OCI-LY7 (cell line): ENCODE data around the gene FAM9C. TPM values are rescaled to one million over a fixed set of nuclear protein-coding genes. Genes with fewer than 3 reads are reported as not detected.

Experiments used
- BruUV-seq: library from RNA; stranded (reverse); fragments of 400-500 nt; replicated peaks from 2 replicates; lab custom pipeline; 2021; lab: Mats Ljungman, UMichigan
- CTCF ChIA-PET: fragments of 300-600 bp; sonication (Branson Sonifier 250); formaldehyde crosslinking; loops from one replicate; lab custom pipeline; 2022; ENCODE audit warnings: antibody characterized with exemption; ENCODE audit not compliant: unreplicated experiment; lab: Charles Lee
- POLR2A ChIA-PET: fragments of 300-600 bp; sonication (Branson Sonifier 250); formaldehyde crosslinking; loops from one replicate; lab custom pipeline; 2022; ENCODE audit warnings: antibody characterized with exemption; lab: Charles Lee
- DNase-seq: peaks from one replicate; pipeline ENCODE4 v3.0.0-alpha.2; 2015; ENCODE audit warnings: low spot score
- H2AFZ ChIP-seq: fragments of 200-600 bp; sonication (generic), shearing (Covaris generic); 2 replicates; pipeline ENCODE4 v1.6.1; 2014; ENCODE audit warnings: mild to moderate bottlenecking, antibody characterized with exemption, low read length, moderate library complexity
- H3K27ac ChIP-seq: fragments of 200-600 bp; sonication (generic); 2 replicates; pipeline ENCODE4 v1.5.1; 2014; ENCODE audit warnings: mixed run types, low read depth, mild to moderate bottlenecking, moderate library complexity, low read length, inconsistent platforms; ENCODE audit not compliant: poor library complexity, severe bottlenecking
- H3K36me3 ChIP-seq: fragments of 200-600 bp; sonication (generic); 2 replicates; pipeline ENCODE4 v1.6.1; 2014; ENCODE audit warnings: mild to moderate bottlenecking, antibody characterized with exemption, low read length, moderate library complexity, mixed read lengths; ENCODE audit not compliant: insufficient read depth
- H3K4me1 ChIP-seq: fragments of 200-600 bp; sonication (generic); 2 replicates; pipeline ENCODE4 v1.5.1; 2014; ENCODE audit warnings: mild to moderate bottlenecking, low read length; ENCODE audit not compliant: insufficient read depth, poor library complexity, severe bottlenecking
- H3K4me2 ChIP-seq: fragments of 200-600 bp; sonication (generic); 2 replicates; pipeline ENCODE4 v1.6.1; 2014; ENCODE audit warnings: mild to moderate bottlenecking, low read length
- H3K4me3 ChIP-seq: fragments of 200-600 bp; sonication (generic); 2 replicates; pipeline ENCODE4 v1.5.1; 2014; ENCODE audit warnings: mild to moderate bottlenecking, low read depth, low read length; ENCODE audit not compliant: poor library complexity, severe bottlenecking
- H3K79me2 ChIP-seq: fragments of 200-600 bp; sonication (generic); 2 replicates; pipeline ENCODE4 v1.6.1; 2016; ENCODE audit warnings: low read depth, mild to moderate bottlenecking, low read length, moderate library complexity, mixed read lengths; ENCODE audit not compliant: insufficient read depth
- H3K9me2 ChIP-seq: fragments of 200-600 bp; sonication (generic); 2 replicates; pipeline ENCODE4 v1.6.1; 2016; ENCODE audit warnings: mild to moderate bottlenecking, low read length, mixed read lengths; ENCODE audit not compliant: insufficient read depth
- H3K9me3 ChIP-seq: fragments of 200-600 bp; sonication (generic); 2 replicates; pipeline ENCODE4 v1.6.1; 2014; ENCODE audit warnings: mild to moderate bottlenecking, mixed run types, low read length, mixed read lengths
- H4K20me1 ChIP-seq: fragments of 200-600 bp; sonication (generic); 2 replicates; pipeline ENCODE4 v1.6.1; 2014; ENCODE audit warnings: mild to moderate bottlenecking, antibody characterized with exemption, low read length, moderate library complexity, mixed read lengths; ENCODE audit not compliant: insufficient read depth
- CTCF ChIP-seq: fragments of 200-600 bp; sonication (generic); conservative IDR thresholded peaks from 2 replicates; pipeline ENCODE4 v1.5.1; 2014; ENCODE audit warnings: mild to moderate bottlenecking, antibody characterized with exemption, low read length, moderate library complexity, mixed read lengths
- EZH2phosphoT487 ChIP-seq: fragments of 200-600 bp; sonication (generic); IDR thresholded peaks from 2 replicates; pipeline ENCODE4 v1.6.1; 2018; ENCODE audit warnings: low read depth, borderline replicate concordance, mild to moderate bottlenecking, mixed run types, antibody characterized with exemption, low read length, moderate library complexity, mixed read lengths
- intact Hi-C: fragments of 100-400 bp; cut with micrococcal nuclease; formaldehyde crosslinking; loops from one replicate; pipeline ENCODE4 v1.10.0; 2022; ENCODE audit not compliant: unreplicated experiment
- total RNA-seq, 2 experiments: library from RNA; depleted of rRNA in 1 of 2; stranded (reverse); fragments of >200 nt in 1 of 2; shearing (Covaris generic) in 1 of 2; gene quantifications; 2 replicates each; pipeline ENCODE4 v1.2.3, GENCODE V29; 2014 to 2022

FAM9C gene
- total RNA-seq, 2 experiments from 2014 or later = not detected

- intact Hi-C loops = no loop called here
- POLR2A ChIA-PET = no interaction called here
- Histone ChIP-seq H3K36me3 (no peaks in the 10 kb centered on the region), H3K4me1 (no peaks in the 10 kb centered on the region), H3K4me3 (no peak overlapping the region), H3K4me2 (no peak overlapping the region), H3K79me2 (no peaks in the 10 kb centered on the region), H3K9me3 (no peaks in the 10 kb centered on the region), H3K9me2 (no peaks in the 10 kb centered on the region), H4K20me1 (no peaks in the 10 kb centered on the region), H3K27ac (no peak overlapping the region), H2AFZ (no peak overlapping the region)
- no peak for TF ChIP-seq EZH2phosphoT487
- CTCF ChIA-PET = no interaction called here
- BruUV-seq = no TSS peak
- no peak for DNase-seq
Observed at GRCh38 chrX:12989461-12989860, 55.0 kb downstream of the FAM9C start.

GRCh38 chrX:12988797-12989196 lies 55.6 kb downstream of the FAM9C start:
- Histone ChIP-seq H3K4me3 (no peak overlapping the region), H3K27ac (no peak overlapping the region), H3K4me2 (no peak overlapping the region), H3K9me3 (no peaks in the 10 kb centered on the region), H3K9me2 (no peaks in the 10 kb centered on the region), H3K36me3 (no peaks in the 10 kb centered on the region), H2AFZ (no peak overlapping the region), H4K20me1 (no peaks in the 10 kb centered on the region), H3K79me2 (no peaks in the 10 kb centered on the region), H3K4me1 (no peaks in the 10 kb centered on the region)
- ChIA-PET CTCF (no interaction called here), POLR2A (no interaction called here)
- intact Hi-C loops = no loop called here
- BruUV-seq = no TSS peak
- no peak for DNase-seq
- no peak for TF ChIP-seq CTCF
- no peak for TF ChIP-seq EZH2phosphoT487

DNA sequence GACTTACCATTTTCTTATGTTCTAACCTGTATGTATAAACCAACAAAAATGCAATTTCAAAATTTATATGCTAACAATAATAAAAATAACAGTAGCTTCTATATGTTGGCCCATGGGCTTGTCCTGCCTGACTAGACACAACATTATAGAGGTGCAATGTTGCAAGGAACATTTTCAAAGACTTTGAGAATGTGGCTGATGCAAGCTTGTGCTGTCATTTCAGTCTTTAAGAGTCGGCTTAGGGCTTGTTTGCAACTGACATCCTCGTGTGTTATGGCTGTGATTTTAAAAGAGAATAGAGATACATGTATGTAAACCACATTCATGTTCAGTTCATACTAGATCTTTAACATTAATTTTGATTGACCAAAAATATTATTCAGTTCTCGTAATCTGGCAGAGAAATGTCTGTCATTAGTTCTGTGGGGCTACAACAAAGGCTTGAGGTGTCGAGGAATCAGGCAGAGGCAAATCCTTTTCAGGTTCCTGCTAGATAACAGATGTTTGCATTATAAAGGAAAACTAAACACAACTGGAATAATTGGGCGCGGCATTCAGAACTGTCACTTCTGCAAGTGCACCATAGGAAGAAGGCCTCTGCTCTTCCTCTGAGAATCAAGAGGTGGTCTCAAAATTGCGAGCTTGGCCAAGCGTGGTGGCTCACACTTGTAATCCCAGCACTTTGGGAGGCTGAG lies 56.4 kb downstream of the FAM9C start:
- ChIA-PET POLR2A (no interaction called here), CTCF (no interaction called here)
- no peaks in the 10 kb centered on the region for H3K9me2 ChIP-seq
- H3K27ac ChIP-seq = no peak overlapping the region
- H3K9me3 ChIP-seq = no peaks in the 10 kb centered on the region
- H4K20me1 ChIP-seq = no peaks in the 10 kb centered on the region
- H3K79me2 ChIP-seq = no peaks in the 10 kb centered on the region
- H3K36me3 ChIP-seq = no peaks in the 10 kb centered on the region
- no peaks in the 10 kb centered on the region for H3K4me1 ChIP-seq
- intact Hi-C loops = no loop called here
- no peak overlapping the region for H3K4me3 ChIP-seq
- no peak overlapping the region for H2AFZ ChIP-seq
- BruUV-seq = no TSS peak
- no peak for DNase-seq
- TF ChIP-seq EZH2phosphoT487 (no peak), CTCF (no peak)
- H3K4me2 ChIP-seq = no peak overlapping the region
